Spleen (tissue), 11 donors: ENCODE measurements around the gene PIGB. TPM values are rescaled to one million over a fixed set of nuclear protein-coding genes. Genes with fewer than 3 reads are reported as not detected.

Source experiments
- DNase-seq: peaks from one replicate; pipeline ENCODE4 v3.0.0-alpha.2; 2020
- H3K27ac ChIP-seq, 8 donors: fragments of 200-600 bp; sonication (generic) in 7 of 8; 1 replicate in 4 of 8; 2 replicates in 4 of 8; pipeline versions ENCODE4 v1.5.0 to v1.8.0; 2016 to 2021; ENCODE audit warnings: inconsistent platforms in 4 of 8, mild to moderate bottlenecking in 4 of 8, moderate library complexity in 1 of 8
- H3K27me3 ChIP-seq, 7 donors: fragments of 200-600 bp; sonication (generic) in 6 of 7; replicated peaks in 1 of 7; 1 replicate in 4 of 7; 2 replicates in 3 of 7; pipeline versions ENCODE4 v1.5.0 to v1.8.0; 2016 to 2021; ENCODE audit warnings: inconsistent platforms in 3 of 7, mild to moderate bottlenecking in 1 of 7
- H3K36me3 ChIP-seq, 6 donors: fragments of 200-600 bp; sonication (generic) in 5 of 6; 1 replicate in 4 of 6; 2 replicates in 2 of 6; pipeline versions ENCODE4 v1.5.0 to v1.8.0; 2016 to 2021; ENCODE audit warnings: inconsistent platforms in 2 of 6
- H3K4me1 ChIP-seq, 6 donors: fragments of 200-600 bp; sonication (generic) in 5 of 6; 1 replicate in 3 of 6; 2 replicates in 3 of 6; pipeline versions ENCODE4 v1.5.0 to v1.8.0; 2016 to 2021; ENCODE audit warnings: inconsistent platforms in 3 of 6
- H3K4me3 ChIP-seq, 8 donors: fragments of 200-600 bp; sonication (generic) in 7 of 8; 1 replicate in 4 of 8; 2 replicates in 4 of 8; pipeline versions ENCODE4 v1.5.0 to v1.8.0; 2016 to 2021; ENCODE audit warnings: inconsistent platforms in 4 of 8, mild to moderate bottlenecking in 4 of 8, moderate library complexity in 2 of 8
- H3K9me3 ChIP-seq, 8 donors: fragments of 200-600 bp; sonication (generic) in 7 of 8; 1 replicate in 4 of 8; 2 replicates in 4 of 8; pipeline versions ENCODE4 v1.5.0 to v1.8.0; 2016 to 2021; ENCODE audit warnings: inconsistent platforms in 4 of 8
- CTCF ChIP-seq, 11 experiments: fragments of 200-600 bp in 7 of 11; fragments of 450-650 bp in 4 of 11; sonication (generic) in 4 of 11; IDR thresholded peaks in 8 of 11; conservative IDR thresholded peaks in 3 of 11; 1 replicate in 7 of 11; 2 replicates in 4 of 11; pipeline versions ENCODE4 v1.4.0 to v1.8.0; 2016 to 2021; ENCODE audit warnings: antibody characterized with exemption in 11 of 11, inconsistent platforms in 4 of 11, mild to moderate bottlenecking in 1 of 11
- POLR2A ChIP-seq, 3 donors: fragments of 450-650 bp; IDR thresholded peaks; one replicate each; pipeline ENCODE4 v1.5.1; 2017; ENCODE audit warnings: antibody characterized with exemption in 3 of 3, mild to moderate bottlenecking in 1 of 3
- POLR2AphosphoS5 ChIP-seq, 3 donors: sonication (generic); formaldehyde crosslinking; IDR thresholded peaks; one replicate each; pipeline ENCODE4 v1.5.1; 2017; ENCODE audit warnings: antibody characterized with exemption in 3 of 3
- WGBS, 5 donors: extraction: QIAGEN DNeasy Blood & Tissue Kit in 3 of 5; methylation state at CpG; one replicate each; pipeline versions ENCODE4 v1.1.5 to v1.1.7; 2013 to 2018; 5-methylcytosine and 5-hydroxymethylcytosine counted together
- intact Hi-C: fragments of 100-400 bp; cut with DNase I; formaldehyde crosslinking; loops from one replicate; pipeline ENCODE4 v1.15.0; 2023; ENCODE audit warnings: low total_unique reads
- polyA plus RNA-seq, 3 donors: library from polyadenylated mRNA; stranded (reverse); fragments of 200-250 nt; gene quantifications; one replicate each; pipeline ENCODE4 v1.2.1, GENCODE V29; 2013
- total RNA-seq, 7 donors: library from RNA; depleted of rRNA in 3 of 7; stranded (reverse); fragments of >200 nt in 3 of 7; fragmentation: NEBNext Ultra II Directional in 4 of 7; extraction: Animal tissue kit (Norgen Biotek cat#: 25700) in 4 of 7; gene quantifications; one replicate each; pipeline versions ENCODE4 v1.1.0 to v1.2.1, GENCODE V29; 2016 to 2021
- donor health status: healthy with polysubstance abuse.
- donor health status: DM: no; HTN: no; CAD: no; lungs with moderate emphysema.
- donor health status: DM: no; HTN: no; CAD: no.
- donor health status: Bipolar disorder and iron deficiency.
- donor health status: healthy.
- donor health status: DM: no; HTN: no; CAD: no.
- donor health status: DM: yes; HTN: yes; CAD: no.

Gene PIGB
- total and polyA plus RNA-seq, 10 donors: 13.5 to 37.5 (median 23.2) TPM

GRCh38 chr15:55334371-55334770, 15.3 kb downstream of the PIGB start:
- TF ChIP-seq POLR2A (IDR thresholded peaks at IDR 0.05) (no peak), POLR2AphosphoS5 (IDR thresholded peaks at IDR 0.05) (no peak), CTCF (IDR thresholded peaks at IDR 0.05 in 8 of 11, conservative IDR thresholded peaks at IDR 0.05 in 3 of 11) (no peak)
- no peaks in the 10 kb centered on the region for H3K27me3 ChIP-seq
- H3K27ac ChIP-seq: no peak overlapping the region
- H3K9me3 ChIP-seq: no peaks in the 10 kb centered on the region
- 91 to 97% (median 95%) methylated on average over 5 of the region's 5 CpGs for WGBS, 5 donors
- no peaks in the 10 kb centered on the region for H3K4me1 ChIP-seq
- no peak for DNase-seq
- intact Hi-C loops: no loop called here
- H3K4me3 ChIP-seq: no peak overlapping the region
- H3K36me3 ChIP-seq: peaks cover 0 to 100% (median 62%) of the 10 kb centered on the region in 6 donors

- intact Hi-C loops: no loop called here
- TF ChIP-seq POLR2AphosphoS5 (IDR thresholded peaks at IDR 0.05) (no peak), POLR2A (IDR thresholded peaks at IDR 0.05) (no peak), CTCF (IDR thresholded peaks at IDR 0.05 in 8 of 11, conservative IDR thresholded peaks at IDR 0.05 in 3 of 11) (no peak)
- Histone ChIP-seq H3K4me3 (no peak overlapping the region), H3K27me3 (no peaks in the 10 kb centered on the region), H3K4me1 (no peaks in the 10 kb centered on the region), H3K9me3 (no peaks in the 10 kb centered on the region), H3K36me3 (peaks cover 0 to 100% (median 61%) of the 10 kb centered on the region in 6 donors), H3K27ac (no peak overlapping the region)
- WGBS, 5 donors: 89 to 96% (median 90%) methylated on average over 1 of the region's 1 CpG
- DNase-seq: no peak
These were observed 16.0 kb downstream of the PIGB start for GRCh38 chr15:55334997-55335396.

GRCh38 chr15:55337160-55337559, 18.1 kb downstream of the PIGB start:
- H3K27ac ChIP-seq: no peak overlapping the region
- no peaks in the 10 kb centered on the region for H3K4me1 ChIP-seq
- intact Hi-C loops: no loop called here
- no peaks in the 10 kb centered on the region for H3K9me3 ChIP-seq
- WGBS, 5 donors: 92 to 100% (median 97%) methylated on average over 1 of the region's 1 CpG
- no peak overlapping the region for H3K4me3 ChIP-seq
- H3K27me3 ChIP-seq: no peaks in the 10 kb centered on the region
- peaks cover 2 to 98% (median 54%) of the 10 kb centered on the region in 6 donors for H3K36me3 ChIP-seq
- TF ChIP-seq POLR2A (IDR thresholded peaks at IDR 0.05) (no peak), POLR2AphosphoS5 (IDR thresholded peaks at IDR 0.05) (no peak), CTCF (IDR thresholded peaks at IDR 0.05 in 8 of 11, conservative IDR thresholded peaks at IDR 0.05 in 3 of 11) (no peak)
- DNase-seq: no peak

GRCh38 chr15:55343168-55343567, 24.1 kb downstream of the PIGB start:
- Histone ChIP-seq H3K27me3 (no peaks in the 10 kb centered on the region), H3K36me3 (peaks cover 3 to 97% (median 29%) of the 10 kb centered on the region in 6 donors), H3K4me3 (no peak overlapping the region), H3K9me3 (no peaks in the 10 kb centered on the region), H3K27ac (peak overlapping the region in 5 of 8 donors; percentile 12 to 51 (median 38)), H3K4me1 (peaks cover 0 to 11% (median 0%) of the 10 kb centered on the region in 6 donors)
- WGBS, 5 donors: 52 to 70% (median 57%) methylated on average over 2 of the region's 2 CpGs
- intact Hi-C loops: no loop called here
- no peak for DNase-seq
- TF ChIP-seq POLR2A (IDR thresholded peaks at IDR 0.05) (no peak), POLR2AphosphoS5 (IDR thresholded peaks at IDR 0.05) (no peak), CTCF (IDR thresholded peaks at IDR 0.05 in 8 of 11, conservative IDR thresholded peaks at IDR 0.05 in 3 of 11) (no peak)
